DMS 273 treated with DMSO at 0.1 percent for 48 hours (cell line): ENCODE results near the gene STX8.
"Not testable (repeated sequence)": the region's sequence is repeated elsewhere in the genome, so short reads cannot be mapped to it uniquely, and the experiment has no call there.

Experiments used
- DNase-seq: peaks from one replicate; lab custom pipeline; 2025; lab: John Stamatoyannopoulos, UW

The STX8 gene, protein sequence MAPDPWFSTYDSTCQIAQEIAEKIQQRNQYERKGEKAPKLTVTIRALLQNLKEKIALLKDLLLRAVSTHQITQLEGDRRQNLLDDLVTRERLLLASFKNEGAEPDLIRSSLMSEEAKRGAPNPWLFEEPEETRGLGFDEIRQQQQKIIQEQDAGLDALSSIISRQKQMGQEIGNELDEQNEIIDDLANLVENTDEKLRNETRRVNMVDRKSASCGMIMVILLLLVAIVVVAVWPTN

DNA sequence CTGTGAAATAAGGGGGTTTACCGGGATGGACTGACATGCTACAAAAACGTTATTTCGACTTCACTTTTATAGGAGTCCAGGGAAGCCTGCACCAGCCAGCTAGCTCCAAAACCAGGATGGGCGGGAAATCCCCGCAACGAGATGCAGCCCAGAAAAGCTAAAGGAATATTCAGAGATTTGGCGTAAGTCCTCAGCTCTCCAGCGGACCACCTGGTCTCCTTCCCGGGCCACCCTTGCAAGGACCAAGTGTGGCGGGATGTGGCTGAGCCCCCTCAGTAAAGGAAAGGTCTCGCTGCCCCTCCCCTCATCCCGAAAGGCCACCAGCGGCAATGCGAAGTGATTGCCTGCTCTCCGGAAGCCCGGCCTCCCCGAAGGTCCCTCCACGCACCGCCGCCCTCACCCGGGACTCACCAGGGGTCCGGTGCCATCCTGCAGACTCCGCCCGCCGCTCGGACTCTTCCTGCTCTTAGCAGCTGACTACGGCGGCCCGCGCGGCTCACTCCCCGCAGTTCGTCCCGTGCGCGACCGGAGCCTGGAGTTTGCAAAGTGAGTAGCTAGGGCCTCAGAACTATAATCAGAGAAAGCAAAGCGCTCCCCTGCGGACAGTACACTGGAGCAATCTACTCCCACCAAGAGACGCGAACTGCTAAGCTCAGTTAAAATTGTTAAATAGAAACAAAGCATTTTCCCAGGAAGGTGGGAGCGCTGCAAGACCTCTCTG is at the start of gene STX8:
Gene STX8, minus strand, starts transcription at position 440 of the 721 bp plus-strand sequence. Its CDS starts 12 bp downstream, at position 428.
- DNase-seq: peak; percentile 40

DNA sequence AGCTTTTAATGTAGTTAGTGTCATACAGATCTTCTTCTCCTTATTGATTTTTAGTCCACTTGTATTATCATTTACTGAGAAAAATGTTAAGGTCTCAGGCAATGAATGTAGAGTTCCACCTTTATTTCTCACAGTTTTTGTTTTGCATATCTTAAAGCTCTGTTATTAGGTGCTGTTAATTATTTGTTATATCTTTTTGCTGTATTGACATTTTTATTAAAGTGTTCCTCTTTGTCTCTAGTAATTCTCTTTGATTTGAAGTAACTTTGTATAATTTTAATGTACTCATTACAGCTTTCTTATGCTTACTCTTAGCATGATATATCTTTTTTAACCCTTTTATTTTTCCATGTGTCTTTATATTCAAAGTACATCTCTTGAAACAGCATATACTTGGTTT is 47.3 kb upstream of the STX8 start:
- no peak for DNase-seq

DNA sequence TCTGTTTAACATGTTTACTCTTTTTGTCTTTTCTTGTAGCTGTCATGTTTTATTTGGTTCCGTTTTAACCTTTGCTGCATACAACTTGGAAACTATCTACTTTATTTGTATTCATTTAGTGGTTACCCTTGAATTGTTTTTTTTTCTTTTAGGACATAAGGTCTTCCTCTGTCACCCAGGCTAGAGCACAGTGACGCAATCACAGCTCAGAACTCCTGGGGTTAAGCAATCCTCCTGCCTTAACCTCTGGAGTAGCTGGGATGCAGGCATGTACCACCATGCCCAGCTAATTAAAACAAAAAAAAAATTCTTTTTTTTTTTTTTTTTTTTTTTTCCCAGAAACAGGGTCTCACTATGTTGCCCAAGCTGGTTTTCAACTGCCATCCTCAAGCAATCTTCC is 39.9 kb upstream of the STX8 start:
- no peak for DNase-seq

DNA sequence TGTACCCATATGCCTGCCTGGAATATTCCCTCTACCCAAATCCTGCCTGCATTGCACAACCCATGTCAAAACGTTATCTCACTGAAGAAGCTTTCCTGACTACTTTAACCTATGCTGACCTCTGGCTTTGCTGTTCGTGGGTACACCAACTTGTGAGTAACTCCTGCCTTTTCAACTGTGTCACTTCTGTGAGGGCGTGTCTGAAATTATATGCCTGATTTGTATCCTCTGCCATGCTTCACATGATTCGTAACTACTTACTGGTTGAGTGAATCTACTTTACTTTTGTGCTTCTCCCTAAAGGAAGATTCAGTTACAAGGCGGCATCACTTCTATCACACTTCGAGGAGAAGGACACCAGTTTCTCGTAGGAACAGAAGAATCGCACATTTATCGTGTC is 36.4 kb upstream of the STX8 start:
- DNase-seq: no peak

DNA sequence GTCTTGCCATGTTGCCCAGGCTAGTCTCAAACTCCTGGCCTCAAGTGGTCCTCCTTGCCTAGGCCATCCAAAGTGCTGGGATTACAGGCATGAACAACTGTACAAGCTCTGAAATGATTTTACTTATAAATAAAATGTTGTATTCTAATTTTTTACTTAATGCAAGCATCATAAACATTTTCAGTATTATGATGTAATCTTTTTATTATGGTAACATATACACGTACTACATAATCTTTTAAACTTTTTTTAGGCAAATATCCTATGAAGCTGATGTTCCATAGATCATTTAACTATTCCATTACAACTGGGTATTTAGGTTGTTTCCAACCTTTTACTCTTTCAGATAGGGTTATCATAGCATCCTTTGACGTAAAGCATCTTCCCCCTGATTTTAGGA is 35.9 kb upstream of the STX8 start:
- no peak for DNase-seq

DNA sequence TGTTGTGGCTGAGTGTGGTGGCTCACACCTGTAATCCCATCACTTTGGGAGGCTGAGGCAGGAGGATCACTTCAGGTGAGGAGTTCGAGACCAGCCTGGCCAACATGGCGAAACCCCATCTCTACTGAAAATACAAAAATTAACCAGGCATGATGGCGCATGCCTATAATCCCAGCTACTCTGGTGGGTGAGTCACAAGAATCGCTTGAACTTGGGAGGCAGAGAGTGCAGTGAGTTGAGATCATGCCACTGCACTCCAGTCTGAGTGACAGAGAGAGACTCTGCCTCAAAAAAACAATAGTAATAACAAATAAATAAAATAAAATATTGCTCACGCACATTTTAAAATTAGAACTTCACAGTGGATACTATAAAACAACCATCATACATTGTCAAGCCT is 31.4 kb upstream of the STX8 start:
- not testable (repeated sequence) for DNase-seq

DNA sequence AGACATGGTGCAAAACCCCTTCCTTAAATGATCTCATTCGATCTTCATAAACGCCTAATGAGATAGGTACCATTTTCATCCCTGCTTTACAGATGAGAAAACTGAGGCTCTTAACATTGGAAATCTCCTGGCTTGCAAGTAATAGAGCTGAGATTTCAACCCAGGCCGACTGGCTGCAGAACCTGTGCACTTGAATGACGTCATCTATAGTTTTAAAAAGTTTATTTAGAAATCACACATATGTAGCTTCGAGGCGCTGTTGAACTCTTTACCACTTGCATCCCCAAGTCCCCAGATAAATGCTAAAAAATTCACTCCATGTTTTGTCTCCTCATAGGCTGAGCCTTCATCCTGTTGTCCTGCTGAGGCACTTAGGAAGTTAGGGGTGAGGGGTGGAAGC is 30.8 kb upstream of the STX8 start:
- no peak for DNase-seq

DNA sequence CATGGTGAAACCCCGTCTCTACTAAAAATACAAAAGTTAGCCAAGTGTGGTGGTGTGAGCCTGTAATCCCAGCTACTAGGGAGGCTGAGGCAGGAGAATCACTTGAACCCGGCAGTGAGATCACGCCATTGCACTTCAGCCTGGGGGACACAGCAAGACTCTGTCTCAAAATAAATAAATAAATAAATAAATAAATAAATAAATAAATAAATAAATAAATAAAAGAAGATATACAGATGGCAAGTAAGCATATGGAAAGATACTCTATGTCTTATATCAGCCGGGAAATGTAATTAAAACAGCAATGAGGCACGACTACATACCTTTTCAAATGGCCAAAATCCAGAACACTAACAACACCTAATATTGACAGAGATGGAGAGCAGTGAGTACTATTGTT is 29.0 kb upstream of the STX8 start:
- not testable (repeated sequence) for DNase-seq

DNA sequence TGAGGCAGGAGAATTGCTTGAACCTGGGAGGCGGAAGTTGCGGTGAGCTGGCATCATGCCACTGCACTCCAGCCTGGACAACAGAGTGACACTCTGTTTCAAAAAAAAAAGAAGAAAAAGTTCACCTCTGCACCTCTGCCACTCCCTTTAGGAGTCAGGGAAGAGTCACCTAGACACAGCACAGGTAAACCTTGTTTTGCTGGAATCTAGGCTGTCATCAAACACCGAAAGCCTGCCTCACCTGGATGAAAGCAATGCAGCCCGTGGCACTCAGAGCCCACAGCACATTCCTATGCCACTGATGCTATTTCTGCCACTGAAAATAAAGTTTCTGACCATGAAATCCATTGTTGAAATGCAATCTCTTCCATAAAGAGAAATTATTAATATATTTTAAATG is 23.0 kb upstream of the STX8 start:
- no peak for DNase-seq

DNA sequence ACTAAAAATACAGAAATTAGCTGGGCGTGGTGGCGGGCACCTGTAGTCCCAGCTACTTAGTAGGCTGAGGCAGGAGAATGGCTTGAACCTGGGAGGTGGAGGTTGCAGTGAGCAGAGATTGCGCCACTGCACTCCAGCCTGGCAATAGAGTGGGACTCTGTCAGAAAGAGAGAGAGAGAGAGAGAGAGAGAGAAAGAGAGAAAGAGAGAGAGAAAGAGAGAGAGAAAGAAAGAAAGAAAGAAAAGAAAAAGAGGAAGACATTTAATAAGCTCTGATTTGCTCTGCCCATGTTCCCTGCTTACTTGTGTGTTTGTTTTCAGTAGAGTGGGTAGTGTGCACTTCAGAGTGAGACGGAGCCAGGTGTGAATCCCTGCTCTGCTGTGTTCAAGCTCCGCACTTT is 22.0 kb upstream of the STX8 start:
- not testable (repeated sequence) for DNase-seq

DNA sequence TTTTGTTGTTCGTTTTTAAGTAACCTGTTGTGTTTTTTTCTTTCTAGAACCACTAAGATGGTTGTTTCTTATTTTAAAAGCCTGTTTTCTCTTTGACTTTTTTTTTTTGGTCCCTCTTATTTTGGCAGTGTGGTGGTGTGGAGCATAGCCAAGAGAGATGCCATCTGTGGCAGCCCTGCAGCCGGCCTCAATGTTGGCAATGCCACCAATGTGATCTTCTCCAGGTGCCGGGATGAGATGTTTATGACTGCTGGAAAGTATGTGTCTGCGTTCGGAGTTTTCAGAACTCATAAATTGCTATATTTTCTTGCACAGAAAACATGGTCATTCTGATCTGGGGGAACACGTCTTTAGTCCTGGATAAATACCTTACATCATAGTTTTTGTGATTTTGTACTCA is 18.4 kb upstream of the STX8 start:
- DNase-seq: no peak

DNA sequence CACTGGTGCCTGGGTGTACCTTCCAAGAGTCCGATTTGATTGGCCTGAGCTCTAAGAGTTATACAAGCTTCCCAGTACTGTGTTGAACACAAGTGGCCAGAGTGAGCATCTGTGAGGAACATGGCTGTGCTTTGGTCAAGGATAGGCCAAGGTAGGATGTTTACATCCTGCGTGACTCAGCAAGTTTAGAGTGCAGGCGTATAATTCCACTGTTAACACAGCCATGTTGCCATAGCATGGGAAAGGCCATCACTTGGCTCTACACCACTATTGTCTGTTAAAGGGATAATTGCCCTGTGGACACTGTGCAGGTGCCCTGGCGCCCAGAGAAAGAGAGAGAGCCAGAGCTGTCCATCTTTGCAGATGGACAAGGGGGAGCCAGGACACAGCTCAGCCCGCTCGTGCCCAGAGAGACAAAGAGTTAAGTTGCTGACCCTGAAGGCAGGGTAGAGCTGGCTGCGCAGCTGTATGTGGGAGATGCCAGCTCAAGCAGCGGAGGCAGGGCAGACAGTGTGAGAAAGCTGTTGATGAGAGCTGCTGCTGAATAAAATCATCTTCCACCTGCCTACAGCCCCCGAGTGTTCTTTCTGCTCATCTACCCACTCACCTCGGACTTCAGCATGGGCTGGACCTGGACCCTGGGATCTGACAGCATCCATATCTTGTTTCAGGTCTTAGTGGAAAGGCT is 12.5 kb upstream of the STX8 start:
- no peak for DNase-seq

DNA sequence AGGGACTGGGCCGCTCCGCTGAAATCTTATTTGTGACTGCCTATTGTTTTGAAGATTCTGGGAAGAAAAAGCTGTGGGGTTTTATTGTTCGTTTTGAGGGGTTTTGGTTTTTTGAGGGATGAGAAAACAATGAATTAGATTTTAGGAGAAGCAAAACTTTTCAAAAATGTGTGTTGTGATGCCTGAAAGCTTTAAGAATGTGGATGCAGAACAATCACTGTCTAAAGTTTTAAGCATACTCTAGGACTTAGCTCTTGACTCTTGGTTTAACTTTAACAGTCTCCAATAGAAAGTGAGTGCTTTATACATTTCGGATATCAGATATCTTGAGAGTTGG is 1.7 kb upstream of the STX8 start:
- no peak for DNase-seq

DNA sequence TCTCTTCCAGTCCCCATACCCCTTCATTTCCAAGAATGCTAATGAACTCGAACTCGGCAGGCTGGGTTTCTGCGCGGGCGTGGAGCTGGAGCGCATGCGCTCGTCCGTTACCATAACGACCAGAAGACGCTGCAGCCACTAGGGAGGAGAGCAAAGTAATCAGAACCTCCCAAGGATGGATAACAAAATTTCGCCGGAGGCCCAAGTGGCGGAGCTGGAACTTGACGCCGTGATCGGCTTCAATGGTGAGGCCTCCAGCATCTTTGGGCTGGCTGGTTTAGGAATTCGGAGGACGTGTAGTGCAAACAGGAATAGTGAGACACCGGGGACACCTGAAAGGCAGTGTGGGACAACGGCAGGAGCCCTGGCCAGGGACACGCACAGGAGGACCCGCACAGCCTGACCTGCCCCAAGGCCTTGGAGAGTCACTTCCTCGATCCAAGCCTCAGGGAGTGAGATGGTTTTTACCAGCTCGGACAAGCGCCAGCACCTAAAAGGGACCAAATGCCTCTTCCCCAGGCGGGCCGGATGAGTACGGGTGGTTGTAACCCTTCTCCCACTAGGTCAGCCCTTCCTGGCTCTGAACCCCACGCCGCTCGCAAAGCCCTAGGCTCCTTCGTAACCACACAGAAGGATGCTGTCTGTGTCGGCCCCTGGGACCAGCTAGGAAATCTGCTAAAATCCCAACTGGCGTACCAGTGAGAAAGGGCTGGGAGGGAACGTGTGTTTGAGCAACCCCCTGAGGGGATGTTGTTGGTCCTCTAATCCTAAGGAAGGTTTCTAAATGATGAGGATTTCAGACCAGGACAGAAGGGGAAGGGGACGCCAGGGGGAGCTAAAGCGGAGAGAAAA is 1.1 kb upstream of the STX8 start, which contains the start of gene CFAP52:
Gene CFAP52, plus strand, starts transcription at position 122 of the 852 bp plus-strand sequence. Its CDS starts 54 bp downstream, at position 176.
- DNase-seq: peak; percentile 1

DNA sequence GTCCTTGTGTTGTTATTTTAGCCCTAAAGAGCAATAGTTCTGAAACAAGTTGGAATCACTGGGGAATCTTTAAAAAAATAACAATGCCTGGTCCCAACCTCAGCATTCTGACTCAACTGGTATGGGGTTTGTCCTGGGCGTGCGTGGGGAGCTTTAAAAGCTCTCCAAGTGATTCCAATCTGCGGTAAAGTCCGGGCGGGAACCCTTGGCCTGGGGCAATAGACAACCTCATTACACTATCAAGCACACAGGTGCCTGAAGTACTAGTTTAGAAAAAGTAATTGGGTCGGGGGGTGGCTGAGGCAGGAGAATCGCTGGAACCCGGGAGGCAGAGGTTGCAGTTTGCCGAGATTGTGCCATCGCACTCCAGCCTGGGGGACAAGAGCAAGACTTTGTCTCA is 4.4 kb downstream of the STX8 start:
- DNase-seq: no peak

DNA sequence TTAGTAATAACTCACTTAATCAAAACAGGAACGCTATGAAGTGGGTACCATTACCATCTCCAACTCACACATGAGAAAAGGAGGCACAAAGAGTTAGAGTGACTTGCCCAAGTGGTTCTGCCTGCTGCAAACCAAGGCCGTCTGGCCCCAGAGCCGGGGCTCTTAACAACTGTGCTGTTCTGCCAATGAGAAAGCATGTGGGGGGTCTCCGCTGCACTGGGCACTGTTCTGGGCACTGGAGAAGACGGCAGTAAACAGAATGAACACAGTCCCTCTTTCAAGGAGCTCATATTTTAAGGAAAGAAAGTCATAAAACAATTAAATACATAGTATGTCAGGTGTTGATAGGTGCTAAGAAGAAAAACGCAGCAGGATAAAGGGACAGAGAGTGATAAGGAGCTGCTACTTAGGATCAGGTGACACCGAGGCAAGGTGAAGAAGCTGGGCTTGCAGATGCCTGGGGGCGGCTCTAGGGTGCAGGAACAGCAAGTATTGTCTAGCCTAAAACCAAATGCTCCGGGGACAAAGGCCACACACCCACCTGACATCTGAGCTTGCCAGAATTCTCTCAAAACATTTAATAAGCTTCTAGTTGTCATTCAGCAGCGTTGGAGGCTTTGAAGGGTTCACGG is 6.5 kb downstream of the STX8 start:
- no peak for DNase-seq

DNA sequence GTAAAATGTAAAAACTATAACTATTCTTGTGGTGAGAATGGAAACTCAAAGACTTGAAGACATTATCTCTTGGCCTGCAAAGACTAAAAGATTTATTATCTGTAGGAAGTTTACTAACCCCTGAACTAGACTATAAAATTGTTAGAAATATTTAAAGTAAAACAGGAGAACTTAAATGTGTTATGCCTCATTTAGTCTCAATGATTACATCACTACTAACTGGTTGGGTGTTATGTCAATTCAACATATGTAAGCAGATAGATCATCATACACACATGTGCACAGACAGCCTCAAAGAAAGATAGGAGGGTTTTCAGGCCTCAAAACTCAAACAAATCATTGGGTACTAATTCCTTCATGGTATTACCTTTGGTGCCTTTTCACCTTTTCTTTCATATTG is 7.6 kb downstream of the STX8 start:
- DNase-seq: no peak

DNA sequence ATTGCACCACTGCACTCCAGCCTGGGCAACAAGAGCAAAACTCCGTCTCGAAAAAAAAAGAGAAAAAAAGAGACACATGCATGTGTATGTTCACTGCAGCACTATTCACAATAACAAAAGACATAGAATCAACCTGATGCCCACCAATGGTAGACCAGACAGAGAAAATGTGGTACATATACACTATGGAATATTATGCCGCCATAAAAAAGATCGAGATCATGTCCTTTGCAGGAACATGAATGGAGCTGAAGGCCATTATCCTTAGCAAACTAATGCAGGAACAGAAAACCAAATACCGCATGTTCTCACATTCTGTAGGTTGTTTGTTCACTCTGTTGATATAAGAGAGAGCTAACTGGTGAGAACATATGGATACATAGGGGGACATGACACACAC is 8.9 kb downstream of the STX8 start:
- DNase-seq: not testable (repeated sequence)

DNA sequence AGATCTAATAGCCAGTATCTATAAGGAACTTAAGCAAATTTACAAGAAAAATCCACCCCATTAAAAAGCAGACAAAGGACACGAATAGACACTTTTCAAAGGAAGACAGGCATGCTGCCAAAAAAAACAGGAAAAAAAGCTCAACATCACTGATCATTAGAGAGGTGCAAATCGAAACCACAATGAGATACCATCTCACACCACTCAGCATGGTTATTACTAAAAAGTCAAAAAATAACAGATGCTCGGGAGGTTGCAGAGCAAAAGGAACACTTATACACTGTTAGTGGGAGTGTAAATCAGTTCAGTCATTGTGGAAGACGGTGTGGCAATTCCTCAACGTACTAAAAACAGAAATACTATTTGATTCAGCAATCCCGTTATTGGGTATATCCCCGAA is 9.6 kb downstream of the STX8 start:
- DNase-seq: no peak

DNA sequence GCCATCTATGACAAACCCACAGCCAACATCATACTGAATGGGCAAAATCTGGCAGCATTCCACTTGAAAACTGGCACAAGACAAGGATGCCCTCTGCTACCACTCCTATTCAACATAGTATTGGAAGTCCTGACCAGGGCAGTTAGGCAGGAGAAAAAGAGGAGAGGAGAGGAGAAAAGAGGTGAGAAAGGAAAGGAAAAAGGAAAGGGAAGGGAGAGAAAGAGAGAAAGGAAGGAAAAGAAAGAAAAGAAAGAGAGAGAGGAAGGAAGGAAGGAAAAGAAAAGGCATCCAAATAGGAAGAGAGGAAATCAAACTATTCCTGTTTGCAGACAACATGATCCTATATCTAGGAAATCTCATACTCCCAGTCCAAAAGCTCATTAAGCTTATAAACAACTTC is 11.5 kb downstream of the STX8 start:
- no peak for DNase-seq

DNA sequence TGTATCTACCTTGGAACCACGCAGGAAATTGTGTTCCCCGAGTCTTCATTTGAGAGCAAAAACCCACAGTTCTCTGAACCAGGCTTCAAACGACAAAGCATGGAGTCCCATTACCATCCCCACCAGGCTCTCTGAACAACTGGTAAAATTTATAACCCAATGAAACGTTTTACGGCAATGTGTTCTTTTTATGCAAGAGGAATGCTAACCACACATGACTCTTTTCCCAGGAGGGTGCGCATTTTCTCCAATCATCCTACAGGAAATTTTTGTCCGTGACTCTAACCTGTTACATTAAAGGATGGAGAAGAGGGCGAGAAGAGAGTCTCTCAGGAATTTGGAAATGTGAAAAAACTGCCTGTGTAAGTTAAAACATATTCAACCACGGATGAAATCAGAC is 17.8 kb downstream of the STX8 start:
- no peak for DNase-seq
